Type B pancreatic cell (in vitro differentiated cells): ENCODE results near the gene YJEFN3. TPM values are rescaled to one million over a fixed set of nuclear protein-coding genes. Genes with fewer than 3 reads are reported as not detected.

Source experiments
- DNase-seq: peaks from one replicate; pipeline ENCODE4 v3.0.0; 2021; ENCODE audit warnings: mixed read lengths; ENCODE audit not compliant: unreplicated experiment; ENCODE audit errors: extremely low spot score
- H3K27ac Mint-ChIP-seq: 2 replicates; pipeline ENCODE4 v1.8.0; 2021; ENCODE audit warnings: mild to moderate bottlenecking, mixed read lengths
- H3K27me3 Mint-ChIP-seq: 2 replicates; pipeline ENCODE4 v1.8.0; 2021; ENCODE audit warnings: mixed read lengths
- H3K36me3 Mint-ChIP-seq: 2 replicates; pipeline ENCODE4 v1.8.0; 2021; ENCODE audit warnings: mixed read lengths
- H3K4me1 Mint-ChIP-seq: one replicate; pipeline ENCODE4 v1.8.0; 2021; ENCODE audit warnings: mixed read lengths; ENCODE audit not compliant: unreplicated experiment
- H3K4me3 Mint-ChIP-seq: 2 replicates; pipeline ENCODE4 v1.8.0; 2021; ENCODE audit warnings: mild to moderate bottlenecking, mixed read lengths
- H3K9me3 Mint-ChIP-seq: 2 replicates; pipeline ENCODE4 v1.8.0; 2021; ENCODE audit warnings: mixed read lengths
- CTCF ChIP-seq: fragments of 200-600 bp; sonication (generic); conservative IDR thresholded peaks from 2 replicates; pipeline ENCODE4 v1.5.0; 2021; ENCODE audit warnings: antibody characterized with exemption, mild to moderate bottlenecking
- total RNA-seq: library from RNA; stranded (reverse); gene quantifications from 2 replicates; pipeline ENCODE4 v1.2.1, GENCODE V29; 2021; ENCODE audit warnings: low replicate concordance

YJEFN3 gene
- total RNA-seq, 1 donor from 2014 or later: 23.2 TPM

DNA sequence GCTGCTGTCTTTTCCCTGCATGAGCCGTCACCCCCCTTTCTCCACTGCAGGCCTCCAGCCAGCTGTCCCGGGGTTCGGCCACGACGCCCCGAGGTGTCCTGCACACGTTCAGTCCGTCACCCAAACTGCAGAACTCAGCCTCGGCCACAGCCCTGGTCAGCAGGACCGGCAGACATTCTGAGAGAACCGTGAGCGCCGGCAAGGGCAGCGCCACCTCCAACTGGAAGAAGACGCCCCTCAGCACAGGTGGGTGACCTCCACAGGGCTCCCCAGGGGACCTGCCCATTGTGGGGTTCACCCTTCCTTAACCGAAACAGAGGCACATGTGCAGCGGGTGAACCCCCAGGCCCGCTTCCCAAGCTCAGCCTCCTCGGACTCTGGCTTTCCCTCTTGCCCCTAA is 26.4 kb upstream of the YJEFN3 start:
- Mint-ChIP-seq H3K9me3 (no peaks in the 10 kb centered on the region), H3K4me3 (no peak overlapping the region), H3K36me3 (peaks cover 5% of the 10 kb centered on the region), H3K27me3 (no peaks in the 10 kb centered on the region), H3K27ac (no peak overlapping the region), H3K4me1 (no peaks in the 10 kb centered on the region)
- TF ChIP-seq CTCF: no peak
- DNase-seq: no peak

GRCh38 chr19:19502808-19503602 is 25.7 kb upstream of the YJEFN3 start:
- H3K4me1 Mint-ChIP-seq: no peaks in the 10 kb centered on the region
- no peak overlapping the region for H3K27ac Mint-ChIP-seq
- no peaks in the 10 kb centered on the region for H3K9me3 Mint-ChIP-seq
- TF ChIP-seq CTCF: no peak
- peaks cover 8% of the 10 kb centered on the region for H3K36me3 Mint-ChIP-seq
- no peak overlapping the region for H3K4me3 Mint-ChIP-seq
- DNase-seq: no peak
- no peaks in the 10 kb centered on the region for H3K27me3 Mint-ChIP-seq

DNA sequence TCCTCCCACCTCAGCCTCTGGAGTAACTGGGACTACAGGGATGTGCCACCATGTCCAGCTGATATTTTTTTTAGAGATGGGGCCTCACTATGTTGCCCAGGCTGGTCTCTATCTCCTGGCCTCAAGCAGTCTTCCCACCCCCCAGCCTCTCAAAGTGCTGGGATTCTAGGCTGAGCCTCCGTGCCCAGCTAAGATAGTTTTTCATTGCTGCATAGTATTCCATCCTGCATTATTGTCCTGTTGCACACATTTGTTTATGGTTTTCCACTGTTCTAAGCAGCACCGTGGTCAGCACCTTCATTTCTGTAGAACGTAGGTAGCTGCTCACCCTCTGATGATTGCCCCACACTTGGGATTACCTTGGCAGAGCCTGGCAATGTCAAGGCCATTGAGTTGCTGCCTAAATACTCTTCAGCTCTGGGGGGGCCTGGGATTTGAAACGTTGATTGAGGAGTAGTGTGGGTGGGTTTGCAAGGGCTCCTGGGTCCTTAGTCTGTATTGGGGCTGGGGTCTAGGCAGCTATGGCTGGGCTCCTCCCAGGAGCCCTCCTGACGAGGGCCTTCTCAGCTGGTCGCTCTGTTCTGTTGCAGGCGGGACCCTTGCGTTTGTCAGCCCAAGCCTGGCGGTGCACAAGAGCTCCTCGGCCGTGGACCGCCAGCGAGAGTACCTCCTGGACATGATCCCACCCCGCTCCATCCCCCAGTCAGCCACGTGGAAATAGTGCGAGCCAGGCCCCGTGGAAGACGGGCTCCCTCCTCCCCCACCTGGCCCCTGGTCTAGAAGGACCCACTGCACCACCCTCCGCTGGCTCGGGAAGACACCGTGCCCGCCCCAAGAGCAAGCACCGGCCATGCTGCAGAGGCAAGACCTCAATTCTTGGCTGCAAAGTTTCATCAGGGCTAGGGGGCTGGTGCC is 23.7 kb upstream of the YJEFN3 start:
- no peak overlapping the region for H3K27ac Mint-ChIP-seq
- no peaks in the 10 kb centered on the region for H3K9me3 Mint-ChIP-seq
- H3K27me3 Mint-ChIP-seq: no peaks in the 10 kb centered on the region
- H3K4me1 Mint-ChIP-seq: no peaks in the 10 kb centered on the region
- H3K36me3 Mint-ChIP-seq: peaks cover 8% of the 10 kb centered on the region
- H3K4me3 Mint-ChIP-seq: no peak overlapping the region
- no peak for DNase-seq
- no peak for TF ChIP-seq CTCF

DNA sequence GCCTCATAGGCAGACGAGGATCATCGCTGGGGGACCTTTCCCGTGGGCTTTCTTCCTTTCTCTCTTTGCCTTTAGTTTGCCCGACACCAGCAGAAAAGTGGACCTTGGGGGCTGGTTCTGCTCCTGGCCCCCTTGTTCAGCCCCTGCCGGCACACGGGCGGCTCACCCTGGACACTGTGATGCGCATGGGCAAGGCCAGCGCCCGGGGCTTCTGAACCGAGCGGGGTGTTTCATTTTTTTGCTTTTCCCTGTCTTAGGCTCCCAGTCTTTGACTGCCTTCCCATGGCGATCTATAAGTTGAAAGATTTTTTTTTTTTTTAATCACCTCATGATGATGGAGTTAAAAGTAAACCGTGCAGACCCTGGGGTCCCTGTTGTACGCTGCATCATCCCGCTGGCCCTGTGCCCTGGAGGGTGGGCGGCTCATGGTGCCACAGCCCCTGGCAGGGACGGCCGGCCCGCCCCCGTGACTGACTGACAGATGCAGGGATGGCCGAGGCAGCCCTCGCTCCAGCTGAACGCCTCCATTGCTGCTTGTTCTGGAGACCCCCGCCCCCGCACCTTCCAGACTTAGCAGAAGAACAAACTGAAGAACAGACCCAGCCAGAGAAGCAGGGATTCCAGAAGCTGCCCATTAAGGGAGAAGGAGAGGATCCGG is 22.9 kb upstream of the YJEFN3 start:
- no peaks in the 10 kb centered on the region for H3K4me1 Mint-ChIP-seq
- H3K9me3 Mint-ChIP-seq: no peaks in the 10 kb centered on the region
- H3K4me3 Mint-ChIP-seq: no peak overlapping the region
- no peaks in the 10 kb centered on the region for H3K27me3 Mint-ChIP-seq
- H3K27ac Mint-ChIP-seq: no peak overlapping the region
- peaks cover 8% of the 10 kb centered on the region for H3K36me3 Mint-ChIP-seq
- DNase-seq: no peak
- TF ChIP-seq CTCF: no peak

DNA sequence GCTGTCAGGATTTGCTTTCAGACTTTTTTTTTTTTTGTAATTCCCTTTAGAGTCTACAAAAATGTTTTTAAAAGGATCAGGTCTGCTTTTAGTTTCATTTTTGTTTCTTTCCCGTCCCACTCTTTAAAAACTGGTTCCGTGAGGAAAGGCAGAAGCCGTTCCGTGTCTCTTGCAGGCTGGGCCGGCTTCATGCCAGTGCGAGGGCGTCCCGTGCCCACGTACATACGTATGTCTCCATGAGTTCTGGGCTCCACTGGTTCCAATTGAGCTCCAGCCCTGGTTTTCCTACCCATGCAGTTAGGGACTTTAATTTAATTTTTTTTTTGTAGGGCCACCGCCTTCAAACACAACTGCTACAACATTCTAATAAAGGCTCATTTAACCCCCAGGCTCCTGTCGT is 22.1 kb upstream of the YJEFN3 start:
- Mint-ChIP-seq H3K4me1 (no peaks in the 10 kb centered on the region), H3K27ac (no peak overlapping the region), H3K9me3 (no peaks in the 10 kb centered on the region), H3K36me3 (peaks cover 8% of the 10 kb centered on the region), H3K27me3 (no peaks in the 10 kb centered on the region), H3K4me3 (no peak overlapping the region)
- DNase-seq: no peak
- no peak for TF ChIP-seq CTCF
